PC-3 (cell line): ENCODE results near the gene ORMDL3. TPM values are rescaled to one million over a fixed set of nuclear protein-coding genes. Genes with fewer than 3 reads are reported as not detected.
"Not testable (repeated sequence)": the region's sequence is repeated elsewhere in the genome, so short reads cannot be mapped to it uniquely, and the experiment has no call there.

Source experiments
- ATAC-seq: fragments of 200-7000 bp; cut with Tn5 transposase; 2 replicates; pipeline ENCODE4 v1.9.1; 2020; ENCODE audit warnings: mild to moderate bottlenecking, moderate library complexity
- BruUV-seq: library from RNA; stranded (reverse); fragments of 400-500 nt; replicated peaks from 2 replicates; lab custom pipeline; 2021; lab: Mats Ljungman, UMichigan
- CTCF ChIA-PET: fragments of 300-600 bp; sonication (Branson Sonifier 250); formaldehyde crosslinking; loops from one replicate; lab custom pipeline; 2022; ENCODE audit warnings: antibody characterized with exemption; lab: Charles Lee
- POLR2A ChIA-PET: fragments of 300-600 bp; sonication (Branson Sonifier 250); formaldehyde crosslinking; loops from one replicate; lab custom pipeline; 2022; ENCODE audit warnings: antibody characterized with exemption; ENCODE audit not compliant: unreplicated experiment; lab: Charles Lee
- DNase-seq: peaks from one replicate; pipeline ENCODE4 v3.0.0-alpha.2; 2015
- H2AFZ ChIP-seq: fragments of 300-600 bp; sonication (generic); 2 replicates; pipeline ENCODE4 v1.6.0; 2016; ENCODE audit warnings: antibody characterized with exemption, low read length
- H3F3A ChIP-seq: fragments of 300-600 bp; sonication (generic); one replicate; pipeline ENCODE4 v1.6.0; 2017; ENCODE audit warnings: antibody characterized with exemption, low read length, control low read depth, mild to moderate bottlenecking; ENCODE audit not compliant: unreplicated experiment
- H3K27ac ChIP-seq: fragments of 300-600 bp; sonication (generic); 2 replicates; pipeline ENCODE4 v1.5.1; 2016; ENCODE audit warnings: mild to moderate bottlenecking, low read length
- H3K27me3 ChIP-seq: fragments of 300-600 bp; sonication (generic); 2 replicates; pipeline ENCODE4 v1.6.1; 2016; ENCODE audit warnings: low read length, mixed read lengths
- H3K36me3 ChIP-seq: fragments of 300-600 bp; sonication (generic); 2 replicates; pipeline ENCODE4 v1.6.1; 2016; ENCODE audit warnings: low read depth, mixed run types, low read length, mixed read lengths
- H3K4me1 ChIP-seq: fragments of 300-600 bp; sonication (generic); 2 replicates; pipeline ENCODE4 v1.5.1; 2016; ENCODE audit warnings: low read length; ENCODE audit not compliant: insufficient read depth
- H3K4me2 ChIP-seq: fragments of 300-600 bp; sonication (generic); 2 replicates; pipeline ENCODE4 v1.6.0; 2016; ENCODE audit warnings: low read length
- H3K4me3 ChIP-seq: fragments of 300-600 bp; sonication (generic); 2 replicates; pipeline ENCODE4 v1.5.1; 2016; ENCODE audit warnings: mild to moderate bottlenecking, low read length, mixed read lengths
- H3K79me2 ChIP-seq: fragments of 300-600 bp; sonication (generic); 2 replicates; pipeline ENCODE4 v1.6.1; 2017; ENCODE audit warnings: low read length, mixed read lengths
- H3K9ac ChIP-seq: fragments of 300-600 bp; sonication (generic); 2 replicates; pipeline ENCODE4 v1.6.0; 2016; ENCODE audit warnings: mild to moderate bottlenecking, low read length
- H3K9me2 ChIP-seq: fragments of 300-600 bp; sonication (generic); replicated peaks from 2 replicates; pipeline ENCODE4 v1.6.1; 2016; ENCODE audit warnings: mixed run types, low read length, mixed read lengths
- H3K9me3 ChIP-seq: fragments of 300-600 bp; sonication (generic); 2 replicates; pipeline ENCODE4 v1.6.1; 2016; ENCODE audit warnings: low read length, mixed read lengths
- H4K20me1 ChIP-seq: fragments of 300-600 bp; sonication (generic); 2 replicates; pipeline ENCODE4 v1.6.1; 2016; ENCODE audit warnings: low read length, mixed read lengths
- EZH2 ChIP-seq: fragments of 300-600 bp; sonication (generic); IDR thresholded peaks from one replicate; pipeline ENCODE4 v1.6.1; 2017; ENCODE audit warnings: antibody characterized with exemption, mild to moderate bottlenecking, low read length; ENCODE audit not compliant: unreplicated experiment
- EZH2phosphoT487 ChIP-seq: fragments of 300-600 bp; sonication (generic); IDR thresholded peaks from 2 replicates; pipeline ENCODE4 v1.6.1; 2018; ENCODE audit warnings: mild to moderate bottlenecking, antibody characterized with exemption, low read length, borderline replicate concordance
- intact Hi-C: fragments of 100-400 bp; cut with micrococcal nuclease; formaldehyde crosslinking; loops from 2 replicates; pipeline ENCODE4 v1.9.0; 2023
- total RNA-seq: library from RNA; depleted of rRNA; stranded (reverse); fragments of >200 nt; gene quantifications from 2 replicates; pipeline ENCODE4 v1.2.3, GENCODE V29; 2014
- TF ChIP-seq, protein P1 (sequence below): fragments of 300-600 bp; sonication (generic); conservative IDR thresholded peaks from 2 replicates; pipeline ENCODE4 v1.5.1; 2017; ENCODE audit warnings: antibody characterized with exemption, low read depth, mild to moderate bottlenecking, low read length

The ORMDL3 gene
- total RNA-seq, 1 experiment from 2014 or later = 27.4 TPM

DNA sequence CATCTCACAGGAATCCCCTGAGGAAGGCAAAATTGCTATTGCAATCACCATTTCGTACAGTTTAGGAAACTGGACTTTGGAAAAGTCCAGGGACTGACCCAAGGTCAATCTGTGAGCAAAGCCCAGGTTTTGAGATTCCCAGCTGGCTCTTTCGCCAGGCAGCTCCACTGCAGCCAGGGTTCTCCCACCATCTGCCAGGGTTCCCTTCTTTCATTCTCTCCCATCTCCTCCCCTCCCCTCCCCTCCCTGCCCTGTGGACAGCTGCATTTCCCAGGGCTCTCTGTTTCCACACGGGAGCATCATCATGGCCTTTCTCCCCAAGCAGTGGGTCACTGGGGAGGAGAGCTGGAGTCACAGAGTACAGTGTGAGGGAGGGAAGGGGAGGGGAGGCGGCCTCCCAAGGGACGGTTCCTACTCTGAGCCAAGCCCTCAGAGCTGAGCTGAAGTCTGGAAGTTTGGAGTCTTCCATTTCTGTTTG, 23.5 kb upstream of the ORMDL3 start:
- no peaks in the 10 kb centered on the region for H4K20me1 ChIP-seq
- DNase-seq (no peak), ATAC-seq (no peak)
- no TSS peak for BruUV-seq
- no peaks in the 10 kb centered on the region for H3K36me3 ChIP-seq
- H3K9ac ChIP-seq = no peak overlapping the region
- TF ChIP-seq EZH2phosphoT487 (no peak), EZH2 (no peak)
- TF ChIP-seq, protein P1, sequence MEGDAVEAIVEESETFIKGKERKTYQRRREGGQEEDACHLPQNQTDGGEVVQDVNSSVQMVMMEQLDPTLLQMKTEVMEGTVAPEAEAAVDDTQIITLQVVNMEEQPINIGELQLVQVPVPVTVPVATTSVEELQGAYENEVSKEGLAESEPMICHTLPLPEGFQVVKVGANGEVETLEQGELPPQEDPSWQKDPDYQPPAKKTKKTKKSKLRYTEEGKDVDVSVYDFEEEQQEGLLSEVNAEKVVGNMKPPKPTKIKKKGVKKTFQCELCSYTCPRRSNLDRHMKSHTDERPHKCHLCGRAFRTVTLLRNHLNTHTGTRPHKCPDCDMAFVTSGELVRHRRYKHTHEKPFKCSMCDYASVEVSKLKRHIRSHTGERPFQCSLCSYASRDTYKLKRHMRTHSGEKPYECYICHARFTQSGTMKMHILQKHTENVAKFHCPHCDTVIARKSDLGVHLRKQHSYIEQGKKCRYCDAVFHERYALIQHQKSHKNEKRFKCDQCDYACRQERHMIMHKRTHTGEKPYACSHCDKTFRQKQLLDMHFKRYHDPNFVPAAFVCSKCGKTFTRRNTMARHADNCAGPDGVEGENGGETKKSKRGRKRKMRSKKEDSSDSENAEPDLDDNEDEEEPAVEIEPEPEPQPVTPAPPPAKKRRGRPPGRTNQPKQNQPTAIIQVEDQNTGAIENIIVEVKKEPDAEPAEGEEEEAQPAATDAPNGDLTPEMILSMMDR = no peak
- H3K4me3 ChIP-seq = no peak overlapping the region
- no peak overlapping the region for H3K4me2 ChIP-seq
- no peaks in the 10 kb centered on the region for H3F3A ChIP-seq
- no peak overlapping the region for H2AFZ ChIP-seq
- H3K9me2 ChIP-seq = no peaks in the 10 kb centered on the region
- H3K27ac ChIP-seq = no peak overlapping the region
- CTCF ChIA-PET = no interaction called here
- H3K4me1 ChIP-seq = peaks cover 8% of the 10 kb centered on the region
- intact Hi-C loops = no loop called here
- POLR2A ChIA-PET = interaction anchor here (0.6 kb wide), 1 partner anchor 681 kb away, joined by 4 read pairs; no protein-coding TSS in a partner anchor
- no peaks in the 10 kb centered on the region for H3K27me3 ChIP-seq
- no peaks in the 10 kb centered on the region for H3K79me2 ChIP-seq
- H3K9me3 ChIP-seq = no peaks in the 10 kb centered on the region

DNA sequence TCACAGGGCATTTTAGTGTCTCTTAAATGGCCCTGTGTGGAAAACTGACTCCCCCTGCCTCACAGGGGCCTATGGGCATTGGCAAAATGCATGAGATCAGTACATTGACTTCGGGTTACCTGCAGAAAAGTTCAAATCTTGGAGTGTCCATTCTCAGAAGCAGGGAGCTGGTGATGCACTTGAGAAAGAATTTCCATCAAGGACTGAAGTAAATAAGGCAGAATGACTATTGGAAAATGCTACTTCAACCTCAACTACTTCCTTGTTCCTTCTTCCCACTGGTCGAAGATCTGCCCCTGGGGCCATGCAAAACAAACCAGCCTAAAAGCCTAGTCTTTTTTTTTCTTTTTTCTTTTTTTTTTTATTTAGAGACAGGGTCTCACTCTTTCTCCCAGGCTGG, 21.6 kb upstream of the ORMDL3 start:
- no peak overlapping the region for H3K4me2 ChIP-seq
- H3K4me3 ChIP-seq = no peak overlapping the region
- ChIA-PET CTCF (no interaction called here), POLR2A (no interaction called here)
- H3K36me3 ChIP-seq = no peaks in the 10 kb centered on the region
- H3K9ac ChIP-seq = no peak overlapping the region
- H3F3A ChIP-seq = no peaks in the 10 kb centered on the region
- H3K27me3 ChIP-seq = no peaks in the 10 kb centered on the region
- ATAC-seq (no peak), DNase-seq (no peak)
- H3K4me1 ChIP-seq = peaks cover 8% of the 10 kb centered on the region
- no peak overlapping the region for H3K27ac ChIP-seq
- H3K79me2 ChIP-seq = no peaks in the 10 kb centered on the region
- no peaks in the 10 kb centered on the region for H4K20me1 ChIP-seq
- H2AFZ ChIP-seq = no peak overlapping the region
- H3K9me2 ChIP-seq = no peaks in the 10 kb centered on the region
- BruUV-seq = no TSS peak
- TF ChIP-seq EZH2 = no peak
- TF ChIP-seq EZH2phosphoT487 = no peak
- intact Hi-C loops = no loop called here
- H3K9me3 ChIP-seq = no peaks in the 10 kb centered on the region

DNA sequence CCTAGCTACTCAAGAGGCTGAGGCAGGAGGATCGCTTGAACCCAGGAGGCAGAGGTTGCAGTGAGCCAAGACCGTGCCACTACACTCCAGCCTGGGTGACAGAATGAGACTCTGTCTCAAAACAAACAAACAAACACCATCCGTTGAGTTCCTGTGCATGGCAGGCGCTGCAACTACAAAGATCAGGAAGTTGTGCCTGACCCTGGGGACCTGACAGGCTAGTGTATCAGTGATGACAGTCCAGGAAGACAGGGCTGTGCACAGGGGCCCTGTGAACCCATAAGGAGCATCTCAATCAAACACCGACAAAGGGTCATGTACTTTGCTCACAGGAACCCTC, 21.1 kb upstream of the ORMDL3 start:
- H3K4me1 ChIP-seq, intact Hi-C loops, H4K20me1 ChIP-seq, DNase-seq, H3K9ac ChIP-seq, H3K9me2 ChIP-seq, H3F3A ChIP-seq, H3K4me2 ChIP-seq, H3K27ac ChIP-seq, H3K79me2 ChIP-seq, BruUV-seq, H3K9me3 ChIP-seq, CTCF ChIA-PET, H3K27me3 ChIP-seq, ATAC-seq, POLR2A ChIA-PET, H2AFZ ChIP-seq, H3K36me3 ChIP-seq, H3K4me3 ChIP-seq: not testable (repeated sequence)
